ENCODE data around the gene MPEG1.

- TF ChIP-seq, protein P1, sequence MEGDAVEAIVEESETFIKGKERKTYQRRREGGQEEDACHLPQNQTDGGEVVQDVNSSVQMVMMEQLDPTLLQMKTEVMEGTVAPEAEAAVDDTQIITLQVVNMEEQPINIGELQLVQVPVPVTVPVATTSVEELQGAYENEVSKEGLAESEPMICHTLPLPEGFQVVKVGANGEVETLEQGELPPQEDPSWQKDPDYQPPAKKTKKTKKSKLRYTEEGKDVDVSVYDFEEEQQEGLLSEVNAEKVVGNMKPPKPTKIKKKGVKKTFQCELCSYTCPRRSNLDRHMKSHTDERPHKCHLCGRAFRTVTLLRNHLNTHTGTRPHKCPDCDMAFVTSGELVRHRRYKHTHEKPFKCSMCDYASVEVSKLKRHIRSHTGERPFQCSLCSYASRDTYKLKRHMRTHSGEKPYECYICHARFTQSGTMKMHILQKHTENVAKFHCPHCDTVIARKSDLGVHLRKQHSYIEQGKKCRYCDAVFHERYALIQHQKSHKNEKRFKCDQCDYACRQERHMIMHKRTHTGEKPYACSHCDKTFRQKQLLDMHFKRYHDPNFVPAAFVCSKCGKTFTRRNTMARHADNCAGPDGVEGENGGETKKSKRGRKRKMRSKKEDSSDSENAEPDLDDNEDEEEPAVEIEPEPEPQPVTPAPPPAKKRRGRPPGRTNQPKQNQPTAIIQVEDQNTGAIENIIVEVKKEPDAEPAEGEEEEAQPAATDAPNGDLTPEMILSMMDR (conservative IDR thresholded peaks at IDR 0.05; ENCODE audit: low read length): no peak
- no peak for TF ChIP-seq EZH2phosphoT487 (IDR thresholded peaks at IDR 0.05; ENCODE audit: borderline replicate concordance)
These were observed 10.9 kb upstream of the MPEG1 start for GRCh38 chr11:59223611-59224010.
